Measurements from ENCODE around the gene PRDM1.

Gene PRDM1

DNA sequence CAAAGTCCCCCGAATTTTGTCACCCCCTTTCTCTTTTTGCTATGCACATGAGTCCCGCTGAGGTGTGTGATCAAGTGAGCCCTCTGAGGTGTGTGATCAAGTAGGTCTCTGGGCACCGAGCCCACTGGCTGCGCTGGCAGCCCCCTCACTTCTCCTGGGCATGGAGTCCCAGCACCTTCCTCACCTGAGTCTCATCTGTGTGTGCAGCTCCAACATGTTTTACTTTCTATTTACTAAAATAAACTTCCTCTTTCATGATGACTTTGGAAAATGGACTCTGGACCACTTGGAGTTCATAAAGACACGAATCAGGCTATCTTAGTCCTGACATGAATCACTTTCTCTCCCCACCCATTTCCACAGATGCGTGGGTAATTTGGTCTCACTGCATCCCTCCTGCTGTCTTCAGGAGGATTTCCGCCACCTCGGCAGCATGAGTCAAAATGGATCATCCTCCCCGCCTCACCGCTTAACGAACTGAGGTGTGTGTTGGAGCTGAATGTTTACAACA lies 39.8 kb downstream of the PRDM1 start:
- Histone ChIP-seq H3K27ac (ENCODE audit: low read length) (no peak overlapping the region), H3K36me3 (ENCODE audit: control insufficient read depth in 2 of 2, insufficient read depth in 2 of 2, low read length in 2 of 2) (no peaks in the 10 kb centered on the region), H3K9ac (ENCODE audit: low read length in 2 of 2) (no peak overlapping the region), H3K4me1 (ENCODE audit: control insufficient read depth, insufficient read depth, low read length) (no peaks in the 10 kb centered on the region), H3K9me3 (ENCODE audit: control insufficient read depth in 2 of 2, low read length in 2 of 2) (no peaks in the 10 kb centered on the region), H3K4me3 (ENCODE audit: low read length in 2 of 2) (no peak overlapping the region), H3K27me3 (ENCODE audit: control insufficient read depth in 1 of 2, insufficient read depth in 2 of 2, low read length in 2 of 2) (no peaks in the 10 kb centered on the region)

DNA sequence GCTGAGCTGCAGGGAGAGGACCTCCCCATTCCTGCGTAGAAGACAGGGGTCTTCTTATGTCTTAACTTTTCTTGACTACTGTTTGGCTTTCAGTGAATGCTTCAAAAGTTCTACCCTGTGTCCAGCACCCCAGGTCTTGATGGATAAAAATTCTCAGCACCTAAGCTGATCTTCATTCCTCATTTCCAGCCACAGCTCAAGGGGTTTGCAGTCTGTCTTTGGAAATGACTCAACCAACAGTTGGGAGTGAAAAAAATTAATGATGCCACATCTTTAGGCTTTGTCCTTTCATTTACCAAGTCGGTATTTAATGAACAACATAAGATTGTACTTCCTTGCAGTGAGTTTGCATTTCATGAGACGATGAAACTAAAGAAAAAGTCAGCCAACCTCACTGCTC lies 40.3 kb downstream of the PRDM1 start:
- H3K27me3 ChIP-seq (ENCODE audit: control insufficient read depth in 1 of 2, insufficient read depth in 2 of 2, low read length in 2 of 2): no peaks in the 10 kb centered on the region
- H3K36me3 ChIP-seq (ENCODE audit: control insufficient read depth in 2 of 2, insufficient read depth in 2 of 2, low read length in 2 of 2): no peaks in the 10 kb centered on the region
- no peaks in the 10 kb centered on the region for H3K4me1 ChIP-seq (ENCODE audit: control insufficient read depth, insufficient read depth, low read length)
- H3K27ac ChIP-seq (ENCODE audit: low read length): no peak overlapping the region
- H3K9me3 ChIP-seq (ENCODE audit: control insufficient read depth in 2 of 2, low read length in 2 of 2): no peaks in the 10 kb centered on the region
- no peak overlapping the region for H3K4me3 ChIP-seq (ENCODE audit: low read length in 2 of 2)
- H3K9ac ChIP-seq (ENCODE audit: low read length in 2 of 2): no peak overlapping the region

DNA sequence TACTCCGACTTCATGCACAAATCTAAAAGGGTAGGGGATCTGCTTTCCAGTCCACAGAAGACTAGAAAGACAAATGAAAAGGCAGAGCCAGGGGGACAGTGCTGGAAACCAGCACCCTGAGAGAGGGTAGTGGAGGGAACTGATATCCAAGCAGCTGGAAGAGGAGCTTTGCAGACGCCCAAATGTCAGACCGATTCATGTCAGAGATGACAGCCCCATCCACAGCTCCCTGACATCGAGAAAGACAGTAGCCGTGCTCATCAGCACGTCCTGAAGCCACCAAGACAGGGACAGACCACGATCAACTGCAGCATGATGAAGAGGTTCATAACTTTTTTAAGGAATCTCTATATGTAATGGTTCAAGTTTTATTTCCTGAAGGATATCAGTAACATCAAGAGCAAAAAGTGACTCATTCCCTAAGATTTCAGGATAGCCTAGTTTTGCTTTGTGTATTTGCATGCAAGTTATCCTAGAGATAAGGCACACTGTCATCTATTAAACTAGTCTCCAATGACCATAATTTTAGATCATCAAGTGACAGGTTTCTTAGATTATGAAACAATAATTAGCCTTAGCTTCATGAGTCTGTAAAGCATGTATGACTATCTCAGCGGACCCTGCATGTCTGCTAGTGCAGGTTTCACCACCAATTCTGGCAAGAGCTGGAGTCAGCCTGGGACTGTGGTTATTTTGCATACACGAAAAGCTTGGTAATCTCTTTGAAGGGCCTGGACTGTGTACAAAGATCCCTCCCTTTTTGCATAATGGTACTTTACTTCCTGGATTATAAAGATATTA lies 43.0 kb downstream of the PRDM1 start:
- Histone ChIP-seq H3K9ac (ENCODE audit: low read length in 2 of 2) (no peak overlapping the region), H3K4me3 (ENCODE audit: low read length in 2 of 2) (no peak overlapping the region), H3K4me1 (ENCODE audit: control insufficient read depth, insufficient read depth, low read length) (no peaks in the 10 kb centered on the region), H3K9me3 (ENCODE audit: control insufficient read depth in 2 of 2, low read length in 2 of 2) (no peaks in the 10 kb centered on the region), H3K36me3 (ENCODE audit: control insufficient read depth in 2 of 2, insufficient read depth in 2 of 2, low read length in 2 of 2) (no peaks in the 10 kb centered on the region), H3K27me3 (ENCODE audit: control insufficient read depth in 1 of 2, insufficient read depth in 2 of 2, low read length in 2 of 2) (no peaks in the 10 kb centered on the region), H3K27ac (ENCODE audit: low read length) (no peak overlapping the region)

DNA sequence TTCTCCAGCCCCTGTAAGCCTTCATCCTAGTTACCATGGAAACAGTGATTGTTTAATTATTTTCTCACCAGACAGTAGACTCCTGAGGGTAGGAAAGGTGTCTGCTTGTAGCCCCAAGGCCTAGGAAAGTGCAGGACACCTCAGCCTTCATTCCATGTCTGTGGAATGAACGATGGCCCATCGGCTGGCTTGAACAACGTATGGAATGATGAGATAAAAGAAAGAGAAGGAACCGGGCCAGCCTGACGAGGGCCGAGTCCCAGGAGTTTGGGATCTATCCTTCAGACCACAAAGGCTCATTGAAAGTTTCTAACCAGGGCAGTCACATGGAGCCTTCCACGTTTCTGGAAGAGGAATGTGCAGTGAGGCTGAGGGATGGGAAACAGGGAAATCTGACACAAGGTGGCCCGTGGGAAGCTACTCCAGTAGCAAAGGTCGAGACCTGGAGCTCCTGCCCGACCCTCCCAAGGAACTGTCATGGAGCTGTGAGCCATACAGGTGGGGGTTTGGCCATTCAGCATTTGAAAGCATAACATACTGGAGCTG lies 46.1 kb downstream of the PRDM1 start:
- H3K4me3 ChIP-seq (ENCODE audit: low read length in 2 of 2): no peak overlapping the region
- H3K36me3 ChIP-seq (ENCODE audit: control insufficient read depth in 2 of 2, insufficient read depth in 2 of 2, low read length in 2 of 2): no peaks in the 10 kb centered on the region
- H3K4me1 ChIP-seq (ENCODE audit: control insufficient read depth, insufficient read depth, low read length): no peaks in the 10 kb centered on the region
- H3K9me3 ChIP-seq (ENCODE audit: control insufficient read depth in 2 of 2, low read length in 2 of 2): no peaks in the 10 kb centered on the region
- no peak overlapping the region for H3K9ac ChIP-seq (ENCODE audit: low read length in 2 of 2)
- H3K27ac ChIP-seq (ENCODE audit: low read length): no peak overlapping the region
- H3K27me3 ChIP-seq (ENCODE audit: control insufficient read depth in 1 of 2, insufficient read depth in 2 of 2, low read length in 2 of 2): no peaks in the 10 kb centered on the region

DNA sequence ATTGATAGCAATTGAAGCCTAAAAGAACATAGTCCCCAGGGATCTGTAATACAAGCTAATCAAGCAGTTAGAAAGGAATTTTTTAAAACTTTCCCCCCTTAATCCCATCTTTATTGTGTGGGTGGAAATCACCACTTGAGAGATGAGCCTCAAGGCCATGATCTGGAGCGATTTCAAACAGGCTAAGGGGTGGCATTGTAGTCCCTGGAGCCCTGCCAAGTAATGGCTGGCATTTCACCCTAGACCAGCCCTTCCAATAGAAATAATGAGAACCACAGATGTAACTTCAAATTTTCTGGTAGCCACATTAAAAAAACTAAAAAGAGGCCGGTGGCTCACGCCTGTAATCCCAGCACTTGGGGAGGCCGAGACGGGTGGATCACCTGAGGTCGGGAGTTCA lies 46.9 kb downstream of the PRDM1 start:
- no peak overlapping the region for H3K9ac ChIP-seq (ENCODE audit: low read length in 2 of 2)
- no peak overlapping the region for H3K4me3 ChIP-seq (ENCODE audit: low read length in 2 of 2)
- no peak overlapping the region for H3K27ac ChIP-seq (ENCODE audit: low read length)
- H3K9me3 ChIP-seq (ENCODE audit: control insufficient read depth in 2 of 2, low read length in 2 of 2): no peaks in the 10 kb centered on the region
- H3K27me3 ChIP-seq (ENCODE audit: control insufficient read depth in 1 of 2, insufficient read depth in 2 of 2, low read length in 2 of 2): no peaks in the 10 kb centered on the region
- no peaks in the 10 kb centered on the region for H3K36me3 ChIP-seq (ENCODE audit: control insufficient read depth in 2 of 2, insufficient read depth in 2 of 2, low read length in 2 of 2)
- no peaks in the 10 kb centered on the region for H3K4me1 ChIP-seq (ENCODE audit: control insufficient read depth, insufficient read depth, low read length)

DNA sequence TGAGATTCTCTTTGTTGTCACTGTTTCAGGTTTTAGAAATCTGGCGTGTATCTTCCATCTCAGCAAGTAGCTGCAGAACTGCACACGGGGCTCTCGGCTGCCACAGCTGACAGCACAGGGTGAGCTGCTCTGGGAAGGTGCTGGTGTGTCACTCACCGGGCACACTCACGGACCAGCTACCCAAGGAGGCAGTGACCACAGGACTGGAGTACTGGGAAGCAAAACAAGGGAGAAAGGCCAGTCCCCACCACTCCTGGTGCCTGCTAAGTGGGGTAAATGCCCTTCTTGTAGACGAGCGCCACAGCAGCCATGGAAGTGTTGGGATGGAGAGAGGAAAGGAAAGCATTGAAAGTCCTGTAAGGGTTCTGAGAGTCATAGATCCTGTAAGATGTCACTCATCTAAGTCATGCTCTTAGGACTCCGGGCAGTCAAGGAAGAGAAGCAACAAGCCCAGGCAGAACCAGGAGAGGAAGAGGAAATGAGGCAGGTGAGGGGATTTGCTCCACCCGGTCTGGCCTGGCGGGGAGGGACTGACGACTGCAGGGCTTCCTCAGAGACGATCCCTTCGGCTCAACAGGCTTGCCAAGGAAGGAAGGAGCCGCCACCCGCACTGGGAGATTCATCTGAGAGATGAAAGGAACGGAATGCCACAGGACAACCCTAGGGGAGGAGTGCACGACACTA lies 48.1 kb downstream of the PRDM1 start:
- no peaks in the 10 kb centered on the region for H3K9me3 ChIP-seq (ENCODE audit: control insufficient read depth in 2 of 2, low read length in 2 of 2)
- H3K36me3 ChIP-seq (ENCODE audit: control insufficient read depth in 2 of 2, insufficient read depth in 2 of 2, low read length in 2 of 2): no peaks in the 10 kb centered on the region
- no peaks in the 10 kb centered on the region for H3K27me3 ChIP-seq (ENCODE audit: control insufficient read depth in 1 of 2, insufficient read depth in 2 of 2, low read length in 2 of 2)
- no peak overlapping the region for H3K9ac ChIP-seq (ENCODE audit: low read length in 2 of 2)
- H3K27ac ChIP-seq (ENCODE audit: low read length): no peak overlapping the region
- H3K4me3 ChIP-seq (ENCODE audit: low read length in 2 of 2): no peak overlapping the region
- no peaks in the 10 kb centered on the region for H3K4me1 ChIP-seq (ENCODE audit: control insufficient read depth, insufficient read depth, low read length)

DNA sequence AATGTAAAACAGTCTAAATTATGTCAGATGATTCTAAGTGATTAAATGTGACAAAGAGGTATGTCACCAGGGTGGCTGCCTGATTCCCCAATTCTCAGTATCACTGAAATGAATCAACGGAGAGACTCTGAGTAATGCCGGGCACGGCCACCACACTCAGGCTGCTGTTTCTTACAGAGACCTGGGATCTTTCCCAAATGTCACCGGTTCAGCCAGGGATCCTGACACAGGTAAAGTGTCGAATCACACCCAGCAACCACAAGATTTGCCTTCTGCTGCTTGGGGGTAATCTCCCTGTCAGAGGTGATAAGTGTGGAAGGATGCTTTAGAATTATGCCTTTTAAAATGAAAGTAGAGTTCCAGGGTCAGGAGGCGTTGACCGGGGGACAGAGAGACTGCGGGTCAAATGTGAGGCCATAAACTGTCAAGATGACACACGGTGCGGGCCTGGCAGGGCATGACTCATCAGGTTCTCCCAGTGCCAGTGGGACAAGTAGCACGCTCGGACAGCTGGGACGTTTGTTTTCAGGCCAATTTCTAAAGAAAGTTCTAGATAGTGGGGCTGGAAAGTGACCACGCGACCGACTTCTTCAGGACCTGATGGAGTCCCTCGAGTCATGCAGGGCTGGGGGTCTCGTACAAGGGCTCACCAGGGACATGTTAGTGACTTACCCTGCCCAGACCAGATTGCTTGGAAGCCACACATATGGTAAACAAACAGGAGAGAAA lies 48.9 kb downstream of the PRDM1 start:
- Histone ChIP-seq H3K27me3 (ENCODE audit: control insufficient read depth in 1 of 2, insufficient read depth in 2 of 2, low read length in 2 of 2) (no peaks in the 10 kb centered on the region), H3K36me3 (ENCODE audit: control insufficient read depth in 2 of 2, insufficient read depth in 2 of 2, low read length in 2 of 2) (no peaks in the 10 kb centered on the region), H3K9me3 (ENCODE audit: control insufficient read depth in 2 of 2, low read length in 2 of 2) (no peaks in the 10 kb centered on the region), H3K9ac (ENCODE audit: low read length in 2 of 2) (no peak overlapping the region), H3K27ac (ENCODE audit: low read length) (no peak overlapping the region), H3K4me1 (ENCODE audit: control insufficient read depth, insufficient read depth, low read length) (no peaks in the 10 kb centered on the region), H3K4me3 (ENCODE audit: low read length in 2 of 2) (no peak overlapping the region)

DNA sequence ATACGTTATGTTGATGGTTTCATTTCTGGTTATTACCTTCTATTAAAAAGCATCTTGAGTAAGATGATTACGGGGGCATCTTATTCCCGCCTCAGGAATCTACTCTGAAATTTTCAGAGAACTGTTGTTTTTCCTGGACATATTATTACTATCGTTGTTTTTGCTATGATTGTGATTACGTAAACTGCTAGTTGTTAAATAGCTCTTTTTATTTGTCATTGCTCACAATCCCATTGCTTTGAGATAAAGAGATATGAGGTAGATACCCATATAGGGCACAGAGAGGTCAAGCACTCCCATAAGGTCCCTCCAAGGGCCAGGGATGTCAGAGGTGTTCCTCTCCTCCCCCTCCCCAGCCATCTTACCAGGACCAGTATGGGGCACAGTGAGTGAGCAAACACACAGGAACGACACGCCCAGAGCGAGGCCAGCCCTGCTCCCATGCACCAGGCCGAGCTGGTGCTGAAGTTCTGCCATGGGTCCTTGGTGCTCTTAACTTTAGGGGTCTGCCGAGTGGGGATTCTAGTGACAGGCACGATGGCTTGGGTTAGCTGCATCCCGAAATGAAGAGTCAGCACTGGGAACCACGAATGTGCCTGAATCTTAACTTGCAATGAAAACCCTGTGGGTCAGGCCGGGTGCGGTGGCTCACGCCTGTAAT lies 49.9 kb downstream of the PRDM1 start:
- no peak overlapping the region for H3K4me3 ChIP-seq (ENCODE audit: low read length in 2 of 2)
- no peaks in the 10 kb centered on the region for H3K9me3 ChIP-seq (ENCODE audit: control insufficient read depth in 2 of 2, low read length in 2 of 2)
- H3K9ac ChIP-seq (ENCODE audit: low read length in 2 of 2): no peak overlapping the region
- H3K4me1 ChIP-seq (ENCODE audit: control insufficient read depth, insufficient read depth, low read length): no peaks in the 10 kb centered on the region
- H3K36me3 ChIP-seq (ENCODE audit: control insufficient read depth in 2 of 2, insufficient read depth in 2 of 2, low read length in 2 of 2): no peaks in the 10 kb centered on the region
- no peak overlapping the region for H3K27ac ChIP-seq (ENCODE audit: low read length)
- H3K27me3 ChIP-seq (ENCODE audit: control insufficient read depth in 1 of 2, insufficient read depth in 2 of 2, low read length in 2 of 2): no peaks in the 10 kb centered on the region

DNA sequence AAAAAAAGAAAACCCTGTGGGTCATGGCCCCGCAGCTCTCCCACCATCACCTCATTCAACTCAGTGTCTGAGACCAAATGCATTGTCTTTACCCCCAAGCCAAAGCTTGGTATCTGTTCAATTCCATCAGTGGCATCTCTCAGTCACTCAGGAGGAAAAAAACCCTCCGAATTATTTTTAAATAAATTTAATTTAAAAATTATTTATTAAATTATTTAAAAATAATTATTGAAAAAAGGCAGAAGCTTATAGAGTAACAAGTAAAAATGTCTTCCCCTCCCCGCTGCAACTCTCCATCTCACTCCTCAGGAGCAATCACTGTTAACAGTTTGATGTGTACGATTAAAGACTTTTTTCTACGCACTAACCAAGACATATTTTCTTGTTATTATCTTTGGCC lies 50.7 kb downstream of the PRDM1 start:
- Histone ChIP-seq H3K4me1 (ENCODE audit: control insufficient read depth, insufficient read depth, low read length) (no peaks in the 10 kb centered on the region), H3K9me3 (ENCODE audit: control insufficient read depth in 2 of 2, low read length in 2 of 2) (no peaks in the 10 kb centered on the region), H3K36me3 (ENCODE audit: control insufficient read depth in 2 of 2, insufficient read depth in 2 of 2, low read length in 2 of 2) (no peaks in the 10 kb centered on the region), H3K4me3 (ENCODE audit: low read length in 2 of 2) (no peak overlapping the region), H3K27ac (ENCODE audit: low read length) (no peak overlapping the region), H3K27me3 (ENCODE audit: control insufficient read depth in 1 of 2, insufficient read depth in 2 of 2, low read length in 2 of 2) (no peaks in the 10 kb centered on the region), H3K9ac (ENCODE audit: low read length in 2 of 2) (no peak overlapping the region)

DNA sequence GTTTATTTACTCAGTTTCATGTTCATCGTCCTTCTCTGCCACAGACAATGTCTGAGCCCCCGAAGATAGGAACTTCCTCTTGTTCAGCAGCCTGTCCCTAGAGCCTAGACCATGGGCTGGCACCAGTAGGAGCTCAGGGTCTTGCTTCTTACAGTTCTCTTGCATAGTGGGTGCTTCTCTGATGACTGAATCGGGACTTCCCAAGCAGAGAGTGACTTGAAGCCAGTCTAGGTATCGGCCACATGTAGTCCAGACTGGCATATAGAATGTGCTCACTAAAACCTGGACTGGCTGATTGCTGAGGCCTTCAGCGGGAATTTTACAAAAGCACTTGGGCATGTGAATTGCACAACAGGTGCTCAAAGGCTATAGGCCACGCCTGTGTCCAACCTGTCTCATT lies 52.0 kb downstream of the PRDM1 start:
- Histone ChIP-seq H3K27me3 (ENCODE audit: control insufficient read depth in 1 of 2, insufficient read depth in 2 of 2, low read length in 2 of 2) (no peaks in the 10 kb centered on the region), H3K4me3 (ENCODE audit: low read length in 2 of 2) (no peak overlapping the region), H3K4me1 (ENCODE audit: control insufficient read depth, insufficient read depth, low read length) (no peaks in the 10 kb centered on the region), H3K9ac (ENCODE audit: low read length in 2 of 2) (no peak overlapping the region), H3K9me3 (ENCODE audit: control insufficient read depth in 2 of 2, low read length in 2 of 2) (no peaks in the 10 kb centered on the region), H3K27ac (ENCODE audit: low read length) (no peak overlapping the region), H3K36me3 (ENCODE audit: control insufficient read depth in 2 of 2, insufficient read depth in 2 of 2, low read length in 2 of 2) (no peaks in the 10 kb centered on the region)

All from stomach smooth muscle (tissue), 2 donors.